Subcutaneous adipose tissue (tissue), 4 donors: Measurements from ENCODE around the gene SH3BGRL3. TPM values are rescaled to one million over a fixed set of nuclear protein-coding genes. Genes with fewer than 3 reads are reported as not detected.

ENCODE experiments used
- CTCF ChIP-seq: fragments of 450-650 bp; IDR thresholded peaks from one replicate; pipeline ENCODE4 v1.5.1; 2016; ENCODE audit warnings: low read depth, mild to moderate bottlenecking, control low read depth, antibody characterized with exemption, moderate library complexity
- total RNA-seq, 4 donors: library from RNA; depleted of rRNA; stranded (reverse); fragments of >200 nt; gene quantifications; one replicate each; pipeline ENCODE4 v1.1.0, GENCODE V29; 2016

The SH3BGRL3 gene
- total RNA-seq, 4 donors from 2014 or later: 59.0 to 137 (median 88.3) TPM

- no peak for TF ChIP-seq CTCF
Measured at GRCh38 chr1:26283871-26284596, 4.1 kb downstream of the SH3BGRL3 start.

- no peak for TF ChIP-seq CTCF
Measured at GRCh38 chr1:26284597-26285347, 4.9 kb downstream of the SH3BGRL3 start.

- no peak for TF ChIP-seq CTCF
Measured at GRCh38 chr1:26285366-26286063, 5.6 kb downstream of the SH3BGRL3 start.

- no peak for TF ChIP-seq CTCF
Measured at GRCh38 chr1:26286064-26286416, 6.2 kb downstream of the SH3BGRL3 start.

GRCh38 chr1:26287033-26287711, 7.3 kb downstream of the SH3BGRL3 start:
- TF ChIP-seq CTCF: no peak

- TF ChIP-seq CTCF: no peak
Measured at GRCh38 chr1:26287811-26288210, 7.9 kb downstream of the SH3BGRL3 start.
